HL-60 (cell line): ENCODE data around the gene GATA1.

Experiments used
- SPI1 ChIP-seq: IDR thresholded peaks from 2 replicates; pipeline ENCODE4 v1.6.1; 2012; ENCODE audit warnings: low read depth, mild to moderate bottlenecking, borderline replicate concordance
- TF ChIP-seq, protein P1 (sequence below): IDR thresholded peaks from one replicate; pipeline ENCODE4 v1.5.1; 2011; ENCODE audit warnings: low read length, control low read depth, inconsistent platforms; ENCODE audit not compliant: insufficient read depth

DNA sequence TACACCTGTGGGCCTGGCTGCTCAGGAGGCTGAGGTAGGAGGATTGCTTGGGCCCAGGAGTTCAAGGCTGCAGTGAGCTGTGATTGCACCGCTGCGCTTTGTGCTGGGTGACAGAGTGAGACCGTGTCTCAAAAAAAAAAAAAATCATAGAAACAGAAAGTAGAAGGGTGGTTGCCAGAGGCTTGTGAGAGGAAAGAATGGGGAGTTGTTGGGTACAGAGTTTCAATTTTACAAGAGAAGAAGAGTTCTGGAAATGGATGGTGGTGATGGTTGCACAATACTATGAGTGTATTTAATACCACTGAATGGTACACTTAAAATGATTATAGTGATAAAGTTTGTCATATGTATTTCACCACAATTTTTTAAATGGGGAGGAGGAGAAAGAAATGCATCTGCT, 35.0 kb upstream of the GATA1 start:
- TF ChIP-seq SPI1: no peak
- TF ChIP-seq, protein P1, sequence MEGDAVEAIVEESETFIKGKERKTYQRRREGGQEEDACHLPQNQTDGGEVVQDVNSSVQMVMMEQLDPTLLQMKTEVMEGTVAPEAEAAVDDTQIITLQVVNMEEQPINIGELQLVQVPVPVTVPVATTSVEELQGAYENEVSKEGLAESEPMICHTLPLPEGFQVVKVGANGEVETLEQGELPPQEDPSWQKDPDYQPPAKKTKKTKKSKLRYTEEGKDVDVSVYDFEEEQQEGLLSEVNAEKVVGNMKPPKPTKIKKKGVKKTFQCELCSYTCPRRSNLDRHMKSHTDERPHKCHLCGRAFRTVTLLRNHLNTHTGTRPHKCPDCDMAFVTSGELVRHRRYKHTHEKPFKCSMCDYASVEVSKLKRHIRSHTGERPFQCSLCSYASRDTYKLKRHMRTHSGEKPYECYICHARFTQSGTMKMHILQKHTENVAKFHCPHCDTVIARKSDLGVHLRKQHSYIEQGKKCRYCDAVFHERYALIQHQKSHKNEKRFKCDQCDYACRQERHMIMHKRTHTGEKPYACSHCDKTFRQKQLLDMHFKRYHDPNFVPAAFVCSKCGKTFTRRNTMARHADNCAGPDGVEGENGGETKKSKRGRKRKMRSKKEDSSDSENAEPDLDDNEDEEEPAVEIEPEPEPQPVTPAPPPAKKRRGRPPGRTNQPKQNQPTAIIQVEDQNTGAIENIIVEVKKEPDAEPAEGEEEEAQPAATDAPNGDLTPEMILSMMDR: no peak
